GM19372 (cell line): ENCODE data around the gene NRROS.
"Not testable (repeated sequence)": the region's sequence is repeated elsewhere in the genome, so short reads cannot be mapped to it uniquely, and the experiment has no call there.

Experiments
- ATAC-seq: cut with Tn5 transposase; IDR thresholded peaks from one replicate; pipeline ENCODE4 v1.9.1; 2021; ENCODE audit warnings: mild to moderate bottlenecking, low read depth, moderate library complexity; ENCODE audit not compliant: unreplicated experiment

The NRROS gene

DNA sequence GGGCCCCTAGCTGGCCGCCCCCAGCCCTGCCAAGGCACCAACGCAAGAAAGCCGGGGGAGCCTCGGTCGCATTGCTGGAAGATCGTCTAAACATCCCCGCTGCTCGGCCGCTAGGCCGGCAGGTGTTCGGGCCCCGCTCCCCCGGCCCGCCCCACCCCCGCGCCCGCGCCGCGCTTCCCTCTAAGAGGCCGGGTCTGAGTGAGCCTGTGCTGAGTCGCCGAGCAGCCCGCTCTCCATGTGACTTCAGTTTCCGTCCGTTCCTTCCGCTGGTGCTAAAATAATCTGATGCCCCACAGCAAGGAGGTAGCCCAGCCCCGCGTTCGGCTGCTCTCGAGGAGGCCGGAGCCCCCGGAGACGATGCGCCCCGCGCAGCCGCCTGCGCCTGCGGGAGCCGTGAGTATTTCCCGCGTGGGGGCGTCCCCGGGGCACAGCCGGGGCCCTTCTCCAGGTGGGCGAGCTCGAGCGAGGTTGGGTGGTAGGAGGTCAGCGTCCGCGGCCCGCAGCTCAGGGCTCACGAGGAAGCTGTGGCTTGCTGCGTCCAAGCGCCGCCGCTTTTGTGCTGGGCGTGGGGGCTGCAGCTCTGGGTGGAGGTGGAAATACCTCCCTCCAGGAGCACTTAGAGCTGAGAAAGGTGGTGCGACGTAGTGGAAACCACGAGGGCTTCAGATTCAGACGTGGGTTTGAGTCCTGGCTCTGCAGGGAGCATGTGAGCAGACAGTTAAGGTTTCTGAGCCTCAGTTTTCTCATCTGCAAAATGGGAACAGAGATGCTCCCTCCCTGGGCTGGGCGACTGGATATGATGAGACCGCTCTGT, at the start of gene NRROS:
Gene NRROS, plus strand, starts transcription at position 212 of the 814 bp plus-strand sequence. CDS start 14,846 bp downstream, outside the sequence.
- peak; percentile 41 for ATAC-seq

DNA sequence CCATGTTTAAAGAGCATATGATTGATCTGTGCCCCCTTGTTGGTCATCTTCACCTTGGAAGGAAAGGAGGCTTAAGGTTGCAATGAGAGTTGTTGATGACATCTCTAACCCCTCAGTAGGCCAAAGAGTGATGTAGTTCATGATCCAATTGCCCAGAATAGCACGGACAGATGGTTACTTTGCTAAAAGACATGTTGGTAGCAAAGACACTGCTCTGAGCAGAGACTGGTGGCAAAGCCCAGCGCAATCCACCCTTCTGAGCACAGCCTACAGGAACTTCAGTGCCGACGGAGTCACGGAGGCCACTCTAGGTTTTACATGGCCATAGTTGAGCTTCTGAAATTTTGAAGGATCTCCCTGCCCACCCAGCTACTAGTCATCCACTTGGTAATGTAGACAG, 49.2 kb upstream of the NRROS start:
- no peak for ATAC-seq

DNA sequence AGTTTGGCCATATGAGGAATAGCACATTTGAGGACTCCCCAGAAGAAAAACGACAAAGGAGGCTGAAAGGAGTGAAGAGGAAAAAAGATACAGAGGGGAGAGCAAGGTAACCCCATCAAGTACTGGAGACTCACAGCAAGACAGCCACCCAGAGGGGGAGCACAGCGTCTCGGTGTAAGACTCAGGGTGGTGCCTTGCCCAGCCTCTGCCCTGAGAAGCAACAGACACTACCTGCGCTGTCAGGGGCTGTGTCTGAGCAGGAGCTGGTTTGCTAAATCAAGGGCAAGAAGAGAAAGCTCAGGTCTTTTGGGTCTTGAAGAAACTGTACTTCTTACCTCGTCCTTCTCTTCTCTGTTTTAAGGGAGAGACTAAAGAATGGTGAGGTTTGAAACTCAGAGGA, 43.1 kb upstream of the NRROS start:
- no peak for ATAC-seq

DNA sequence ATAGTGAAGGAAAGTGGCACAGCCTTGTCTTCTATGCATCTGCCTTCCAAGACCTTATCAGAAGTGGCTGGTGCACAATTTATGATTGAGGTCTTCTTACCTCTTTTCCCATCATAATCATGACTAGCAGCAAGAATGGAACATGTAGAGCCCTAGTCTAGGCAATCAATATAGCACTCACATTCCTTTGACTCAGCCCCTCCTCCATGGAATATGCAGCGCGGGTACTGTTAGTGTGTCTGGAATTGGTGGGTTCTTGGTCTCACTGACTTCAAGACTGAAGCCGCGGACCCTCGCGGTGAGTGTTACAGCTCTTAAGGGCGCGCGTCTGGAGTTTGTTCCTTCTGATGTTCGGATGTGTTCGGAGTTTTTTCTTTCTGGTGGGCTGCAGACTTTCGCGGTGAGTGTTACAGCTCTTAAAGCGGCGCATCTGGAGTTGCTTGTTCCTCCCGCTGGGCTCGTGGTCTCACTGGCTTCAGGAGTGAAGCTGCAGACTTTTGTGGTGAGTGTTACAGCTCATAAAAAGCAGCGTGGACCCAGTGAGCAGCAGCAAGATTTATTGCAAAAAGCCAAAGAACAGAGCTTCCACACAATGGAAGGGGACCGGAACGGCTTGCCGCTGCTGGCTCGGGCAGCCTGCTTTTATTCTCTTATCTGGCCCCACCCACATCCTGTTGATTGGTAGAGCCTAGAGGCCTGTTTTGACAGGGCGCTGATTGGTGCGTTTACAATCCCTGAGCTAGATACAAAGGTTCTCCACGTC, 41.3 kb upstream of the NRROS start:
- not testable (repeated sequence) for ATAC-seq

DNA sequence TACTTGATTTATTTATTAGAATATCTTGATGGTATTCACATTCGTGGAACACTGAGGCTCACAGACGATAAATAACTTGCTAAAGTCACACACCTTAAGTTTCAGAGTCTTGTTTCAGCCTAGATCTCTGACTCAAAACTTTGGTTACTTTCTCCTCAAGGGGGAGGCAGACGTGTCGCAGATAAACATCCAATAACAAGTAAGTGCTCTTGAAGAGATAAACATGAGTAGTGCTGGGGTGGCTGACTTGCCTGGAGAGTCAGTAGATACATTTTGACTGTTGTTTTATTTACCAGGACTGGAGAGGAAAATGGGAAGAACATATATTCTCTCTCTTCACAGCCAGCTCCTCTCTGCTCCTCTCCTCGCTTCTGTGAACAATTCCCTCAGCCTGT, 39.8 kb upstream of the NRROS start:
- no peak for ATAC-seq

DNA sequence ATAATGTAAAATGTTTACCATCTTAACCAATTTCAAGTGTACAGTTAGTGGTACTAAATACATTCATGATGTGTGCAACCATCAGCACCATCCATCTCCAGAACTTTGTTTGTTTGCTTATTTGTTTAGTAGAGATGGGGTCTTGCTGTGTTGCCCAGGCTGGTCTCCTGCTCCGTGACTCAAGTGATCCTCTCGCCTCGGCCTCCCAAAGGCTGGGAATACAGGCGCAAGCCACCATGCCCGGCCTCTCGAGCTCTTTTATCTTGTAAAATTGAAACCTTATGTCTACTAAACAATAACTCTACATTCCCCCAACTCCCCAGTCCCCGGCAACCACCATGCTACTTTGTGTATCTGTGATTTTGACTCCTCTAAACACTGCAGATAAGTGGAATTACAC, 39.1 kb upstream of the NRROS start:
- ATAC-seq: no peak

DNA sequence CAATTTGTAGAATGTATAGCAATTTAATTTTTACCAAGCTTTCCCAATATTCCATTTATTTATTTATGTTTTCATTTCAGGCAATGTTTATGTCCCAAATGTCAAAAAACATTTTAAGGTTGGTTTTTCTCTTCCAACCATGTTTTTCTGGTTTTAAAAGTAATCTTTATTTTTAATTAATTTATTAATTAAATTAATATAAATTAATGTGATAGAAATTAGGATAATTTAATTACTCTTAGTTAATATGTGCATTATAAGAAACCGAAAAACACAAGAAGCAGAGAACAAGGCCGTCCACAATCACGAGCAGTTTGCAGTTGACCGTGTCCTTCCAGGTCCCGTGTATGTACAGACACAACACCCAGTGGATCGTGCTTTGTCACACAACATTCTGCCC, 36.8 kb upstream of the NRROS start:
- ATAC-seq: no peak

DNA sequence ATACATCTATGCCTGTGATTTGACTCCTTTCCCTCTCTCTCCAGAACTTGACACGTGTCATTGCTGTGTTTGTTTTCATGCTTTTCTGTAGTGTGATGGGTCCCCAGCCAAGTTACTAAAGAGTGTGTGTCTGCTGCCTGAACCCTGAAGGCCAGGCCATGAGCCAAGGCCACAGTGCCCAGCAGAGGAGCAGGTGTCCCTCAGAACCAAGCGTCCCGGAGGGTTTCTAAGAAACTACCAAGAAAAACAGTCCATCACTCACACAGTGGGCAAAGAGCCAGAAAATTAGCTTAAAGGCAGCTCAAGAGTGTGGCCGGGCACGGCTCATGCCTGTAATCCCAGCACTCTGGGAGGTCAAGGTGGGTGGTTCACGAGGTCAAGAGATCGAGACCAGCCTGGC, 35.8 kb upstream of the NRROS start:
- ATAC-seq: no peak

DNA sequence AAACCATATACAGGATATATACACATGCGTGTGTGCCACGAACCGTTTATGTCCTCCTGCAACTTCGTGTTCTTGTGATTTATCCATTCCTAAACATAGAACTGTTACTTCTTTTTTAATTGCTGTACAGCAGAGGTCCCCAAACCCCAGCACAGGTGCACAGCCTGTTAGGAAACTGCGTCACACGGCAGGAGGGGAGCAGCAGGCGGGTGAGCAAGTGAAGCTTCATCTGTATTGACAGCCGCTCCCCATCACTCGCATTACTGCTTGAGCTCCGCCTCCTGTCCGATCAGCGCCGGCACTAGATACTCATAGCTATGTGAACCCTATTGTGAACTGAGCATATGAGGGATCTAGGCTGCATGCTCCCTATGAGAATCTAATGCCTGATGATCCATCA, 34.9 kb upstream of the NRROS start:
- no peak for ATAC-seq

DNA sequence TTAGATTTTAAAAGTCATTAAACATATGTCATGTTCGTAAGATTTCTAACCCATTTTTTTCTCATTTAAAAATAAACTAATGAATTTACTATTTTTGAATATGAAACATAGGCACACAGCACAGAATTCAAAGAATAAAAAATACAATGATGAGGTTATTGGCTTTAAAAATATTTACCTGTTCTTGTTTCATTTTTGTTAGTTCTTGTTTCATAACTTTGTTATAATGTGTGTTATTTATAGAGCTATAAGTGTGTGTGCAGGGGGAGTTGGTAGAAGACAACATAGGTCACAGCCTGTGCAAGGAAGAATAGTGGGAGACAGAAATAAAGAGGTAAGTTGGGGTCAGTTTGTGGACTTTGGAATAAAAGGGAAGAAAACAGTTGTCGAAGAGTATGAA, 30.8 kb upstream of the NRROS start:
- no peak for ATAC-seq

DNA sequence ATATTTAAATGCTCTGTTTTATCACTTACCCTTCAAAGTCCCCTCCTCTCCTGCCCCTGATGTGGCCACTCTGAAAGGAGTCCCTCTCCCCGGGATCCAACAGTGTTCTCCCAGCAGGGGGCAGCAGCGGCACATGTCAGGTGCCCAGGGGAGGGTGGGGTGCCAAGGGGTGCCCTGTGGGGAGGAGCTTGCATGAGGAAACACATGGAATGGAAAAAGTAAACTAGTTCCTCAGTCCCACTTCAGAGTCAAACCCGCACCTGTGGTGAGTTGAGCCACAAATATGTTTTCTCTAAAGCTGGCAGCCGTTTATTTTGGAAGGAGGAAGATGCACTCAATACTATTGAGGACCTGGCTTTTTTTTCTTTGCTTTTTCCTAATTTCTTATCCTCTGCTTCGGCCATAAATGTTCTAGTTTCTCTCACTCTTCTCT, 30.1 kb upstream of the NRROS start:
- ATAC-seq: no peak

DNA sequence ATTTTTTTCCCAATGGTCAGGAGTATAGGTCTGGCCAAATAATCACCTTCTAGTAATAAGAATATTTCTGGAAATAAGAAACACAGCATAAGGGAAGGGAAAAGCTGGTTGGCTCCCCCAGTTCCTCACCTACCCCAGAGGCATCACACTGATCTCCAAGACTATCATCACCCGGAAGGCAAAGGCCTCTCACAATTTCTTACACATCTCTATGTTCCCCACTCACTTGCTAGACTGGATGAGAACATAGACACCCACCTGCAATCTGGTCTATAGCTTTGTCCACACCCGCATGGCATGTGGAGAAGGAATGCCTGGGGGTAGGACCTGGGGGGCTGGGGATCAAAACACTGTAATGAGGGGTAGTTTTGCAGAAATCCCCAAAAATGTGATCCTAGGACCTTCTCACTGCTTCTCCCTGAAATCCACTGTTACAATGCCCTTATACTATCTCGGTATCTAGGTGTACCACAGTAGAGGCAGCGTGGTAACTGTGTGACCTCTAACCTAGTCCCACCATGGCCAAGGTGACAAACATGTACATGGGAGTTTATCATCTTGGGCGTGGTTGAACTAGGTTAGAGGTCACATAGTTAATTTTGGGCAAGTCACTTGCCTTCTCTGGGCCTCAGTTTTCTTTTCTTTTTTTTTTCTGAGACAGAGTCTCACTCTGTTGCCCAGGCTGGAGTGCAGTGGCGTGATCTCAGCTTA, 29.5 kb upstream of the NRROS start:
- no peak for ATAC-seq

DNA sequence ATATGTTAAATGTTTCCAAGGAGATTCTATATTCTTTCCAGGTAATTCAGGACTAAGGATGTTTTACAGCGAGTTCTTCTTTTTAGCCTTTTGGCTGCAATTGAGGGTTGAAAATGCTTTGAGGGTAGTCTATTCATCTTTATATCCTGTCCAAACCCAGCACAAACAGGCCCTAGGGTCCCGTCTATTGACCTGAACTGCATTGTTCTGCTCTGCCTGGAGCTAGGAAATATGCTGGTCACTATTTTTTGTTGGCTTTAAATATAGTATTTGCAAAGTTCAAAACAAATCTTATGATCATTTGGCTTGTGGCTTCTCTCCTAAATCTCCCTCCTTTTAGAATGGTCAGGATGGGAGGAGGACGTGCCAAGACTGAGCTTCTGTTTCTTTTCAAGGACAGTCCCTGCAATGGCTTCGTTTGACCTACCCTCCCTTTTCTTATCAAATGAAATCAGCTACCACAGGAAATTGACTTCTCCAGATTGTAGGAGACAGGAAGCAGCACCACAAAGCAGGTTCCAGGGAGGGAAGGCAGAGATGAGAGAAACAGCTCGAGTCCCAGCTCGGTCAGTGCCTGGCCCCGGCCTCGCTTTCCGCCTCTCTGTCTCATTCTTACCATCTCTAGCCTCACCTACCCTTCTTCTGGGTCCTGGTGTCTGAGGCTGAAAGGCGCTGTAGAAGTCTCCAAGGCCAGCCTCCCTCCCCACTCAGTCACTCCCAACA, 27.6 kb upstream of the NRROS start:
- ATAC-seq: no peak

DNA sequence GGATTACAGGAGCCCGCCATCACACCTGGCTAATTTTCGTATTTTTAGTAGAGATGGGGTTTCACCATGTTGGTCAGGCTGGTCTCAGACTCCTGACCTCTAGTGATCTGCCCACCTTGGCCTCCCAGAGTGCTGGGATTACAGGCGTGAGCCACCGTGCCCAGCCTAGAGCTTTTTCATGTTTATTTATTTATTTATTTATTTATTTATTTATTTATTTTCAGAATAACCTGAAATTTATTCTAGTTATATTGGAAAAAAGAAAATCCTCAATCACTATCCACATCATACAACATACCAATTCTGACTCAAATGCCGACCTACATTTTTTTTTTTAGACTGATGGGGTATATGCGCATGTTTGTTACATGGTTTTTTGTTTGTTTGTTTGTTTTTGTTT, 24.3 kb upstream of the NRROS start:
- ATAC-seq: not testable (repeated sequence)

DNA sequence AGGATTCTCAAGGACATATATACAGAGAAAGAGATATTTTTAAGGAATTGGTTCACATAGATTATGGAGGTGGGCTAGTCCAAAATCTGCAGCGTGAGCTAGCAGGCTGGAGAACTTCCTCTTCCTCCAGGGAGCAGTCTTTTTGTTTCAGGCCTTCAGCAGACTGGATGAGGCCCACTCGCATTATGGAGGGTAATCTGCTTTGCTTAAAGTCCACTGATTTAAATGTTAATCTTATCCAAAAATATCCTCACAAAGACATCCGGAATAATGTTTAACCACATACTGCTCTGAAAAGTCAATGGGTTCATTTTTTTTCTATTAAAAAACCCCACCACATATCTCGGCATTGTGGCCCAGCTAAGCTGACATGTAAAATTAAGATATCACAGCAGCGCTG, 22.2 kb upstream of the NRROS start:
- no peak for ATAC-seq

DNA sequence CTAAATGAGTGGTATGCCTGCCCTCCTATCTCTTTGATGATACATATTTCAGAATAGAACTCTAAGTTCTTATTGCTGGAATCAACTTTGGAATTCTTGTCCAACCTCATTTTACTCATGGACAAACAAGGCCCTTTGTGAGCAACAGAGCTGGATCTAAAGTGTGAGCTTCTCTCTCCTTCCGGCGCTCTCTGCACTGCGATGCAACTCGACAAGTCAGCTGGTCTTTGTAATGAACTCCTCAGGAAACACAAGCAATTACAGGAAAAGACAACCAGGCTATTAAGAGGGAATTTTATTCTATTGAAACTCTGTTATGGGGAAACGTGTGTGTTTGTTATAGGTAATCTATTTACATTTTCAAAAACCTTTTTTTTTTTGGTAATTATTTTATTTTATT, 20.3 kb upstream of the NRROS start:
- ATAC-seq: no peak

DNA sequence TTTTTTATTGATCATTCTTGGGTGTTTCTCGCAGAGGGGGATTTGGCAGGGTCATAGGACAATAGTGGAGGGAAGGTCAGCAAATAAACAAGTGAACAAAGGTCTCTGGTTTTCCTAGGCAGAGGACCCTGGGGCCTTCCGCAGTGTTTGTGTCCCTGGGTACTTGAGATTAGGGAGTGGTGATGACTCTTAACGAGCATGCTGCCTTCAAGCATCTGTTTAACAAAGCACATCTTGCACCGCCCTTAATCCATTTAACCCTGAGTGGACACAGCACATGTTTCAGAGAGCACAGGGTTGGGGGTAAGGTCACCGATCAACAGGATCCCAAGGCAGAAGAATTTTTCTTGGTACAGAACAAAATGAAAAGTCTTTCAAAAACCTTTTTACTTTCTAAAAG, 19.9 kb upstream of the NRROS start:
- not testable (repeated sequence) for ATAC-seq

DNA sequence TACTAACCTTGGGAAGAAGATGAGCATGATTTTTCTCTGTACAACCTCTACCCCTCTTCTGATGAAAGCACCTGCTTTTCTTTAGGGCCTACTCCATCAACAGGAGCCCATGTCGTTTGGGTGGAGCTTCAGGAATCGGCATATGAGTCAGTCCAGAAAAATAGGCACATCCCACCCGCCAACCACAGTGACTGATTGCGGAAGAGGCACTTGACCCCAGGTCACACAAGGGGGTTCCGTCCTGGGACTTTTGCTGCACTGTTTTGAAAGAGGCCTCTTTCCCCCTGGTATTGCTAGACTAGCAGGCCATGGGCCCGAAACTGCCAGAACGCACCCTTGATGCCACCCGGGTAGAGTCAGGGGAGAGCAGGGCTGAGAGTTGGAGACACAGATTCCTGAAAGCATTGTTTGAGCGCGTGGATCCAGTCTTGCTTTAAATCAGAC, 19.3 kb upstream of the NRROS start:
- no peak for ATAC-seq

DNA sequence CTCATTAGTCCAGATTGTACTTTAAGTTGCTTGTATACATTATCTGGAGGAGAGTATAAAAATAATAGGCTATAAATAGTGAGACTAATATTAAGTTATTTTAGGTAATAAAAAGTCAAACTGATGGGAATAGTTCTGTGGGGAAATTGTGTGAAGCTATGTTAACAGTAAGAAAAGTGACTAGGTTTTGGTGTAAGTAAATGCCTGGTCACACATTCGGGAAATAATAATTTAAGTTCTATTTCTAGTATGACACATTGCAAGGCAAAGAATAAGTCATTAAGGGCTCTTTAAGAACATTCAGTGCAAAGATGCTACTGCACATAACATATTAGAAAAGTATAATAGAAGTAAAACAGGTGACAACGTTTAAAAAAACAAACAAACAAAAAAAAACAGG, 18.8 kb upstream of the NRROS start:
- no peak for ATAC-seq

DNA sequence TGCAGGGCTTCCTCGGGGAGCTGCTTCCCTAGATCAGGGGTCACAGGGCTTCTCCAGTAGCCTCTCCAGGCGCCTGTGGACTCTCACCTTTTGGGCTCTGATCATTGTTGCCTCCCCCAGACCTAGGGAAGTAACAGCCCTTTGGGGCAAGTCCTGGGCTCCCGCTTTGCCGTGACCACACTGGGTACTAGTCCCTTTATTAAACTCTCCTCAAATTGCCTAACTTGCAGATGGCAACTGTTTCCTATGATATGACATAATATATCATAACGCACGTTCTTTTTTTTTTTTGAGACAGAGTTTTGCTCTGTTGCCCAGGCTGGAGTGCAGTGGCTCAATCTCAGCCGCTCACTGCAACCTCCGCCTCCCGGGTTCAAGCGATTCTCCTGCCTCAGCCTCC, 17.9 kb upstream of the NRROS start:
- no peak for ATAC-seq
